Retinal pigment epithelial cell (primary cell): ENCODE data around the gene PTCH1.

Experiments
- DNase-seq: peaks from one replicate; pipeline ENCODE4 v3.0.0-alpha.2; 2010; ENCODE audit warnings: low read depth
- H3K4me3 ChIP-seq: 2 replicates; pipeline ENCODE4 v1.5.1; 2011; ENCODE audit warnings: mild to moderate bottlenecking, low read length, control low read depth, moderate library complexity
- TF ChIP-seq, protein P1 (sequence below): conservative IDR thresholded peaks from 2 replicates; pipeline ENCODE4 v1.5.1; 2011; ENCODE audit warnings: low read depth, low read length, control low read depth, inconsistent platforms

PTCH1 gene

DNA sequence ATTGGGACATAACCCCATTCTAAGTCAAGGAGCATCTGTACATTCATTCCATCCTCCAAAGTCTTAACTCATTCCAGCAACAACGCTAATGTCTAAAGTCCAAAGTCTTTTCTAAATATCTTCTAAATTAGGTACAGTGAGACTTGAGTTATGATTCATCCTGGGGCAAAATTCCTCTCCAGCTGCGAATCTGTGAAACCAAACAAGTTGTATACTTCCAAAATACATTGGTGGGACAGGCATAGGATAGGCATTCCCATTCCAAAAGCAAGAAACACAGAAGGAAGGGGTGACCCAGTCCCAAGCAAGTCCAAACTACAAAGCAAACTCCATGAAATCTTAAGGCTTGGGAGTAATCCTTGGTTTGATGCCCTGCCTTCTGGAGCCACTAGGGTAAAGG, 101.6 kb downstream of the PTCH1 start:
- DNase-seq, result no peak
- TF ChIP-seq, protein P1, sequence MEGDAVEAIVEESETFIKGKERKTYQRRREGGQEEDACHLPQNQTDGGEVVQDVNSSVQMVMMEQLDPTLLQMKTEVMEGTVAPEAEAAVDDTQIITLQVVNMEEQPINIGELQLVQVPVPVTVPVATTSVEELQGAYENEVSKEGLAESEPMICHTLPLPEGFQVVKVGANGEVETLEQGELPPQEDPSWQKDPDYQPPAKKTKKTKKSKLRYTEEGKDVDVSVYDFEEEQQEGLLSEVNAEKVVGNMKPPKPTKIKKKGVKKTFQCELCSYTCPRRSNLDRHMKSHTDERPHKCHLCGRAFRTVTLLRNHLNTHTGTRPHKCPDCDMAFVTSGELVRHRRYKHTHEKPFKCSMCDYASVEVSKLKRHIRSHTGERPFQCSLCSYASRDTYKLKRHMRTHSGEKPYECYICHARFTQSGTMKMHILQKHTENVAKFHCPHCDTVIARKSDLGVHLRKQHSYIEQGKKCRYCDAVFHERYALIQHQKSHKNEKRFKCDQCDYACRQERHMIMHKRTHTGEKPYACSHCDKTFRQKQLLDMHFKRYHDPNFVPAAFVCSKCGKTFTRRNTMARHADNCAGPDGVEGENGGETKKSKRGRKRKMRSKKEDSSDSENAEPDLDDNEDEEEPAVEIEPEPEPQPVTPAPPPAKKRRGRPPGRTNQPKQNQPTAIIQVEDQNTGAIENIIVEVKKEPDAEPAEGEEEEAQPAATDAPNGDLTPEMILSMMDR, result no peak

DNA sequence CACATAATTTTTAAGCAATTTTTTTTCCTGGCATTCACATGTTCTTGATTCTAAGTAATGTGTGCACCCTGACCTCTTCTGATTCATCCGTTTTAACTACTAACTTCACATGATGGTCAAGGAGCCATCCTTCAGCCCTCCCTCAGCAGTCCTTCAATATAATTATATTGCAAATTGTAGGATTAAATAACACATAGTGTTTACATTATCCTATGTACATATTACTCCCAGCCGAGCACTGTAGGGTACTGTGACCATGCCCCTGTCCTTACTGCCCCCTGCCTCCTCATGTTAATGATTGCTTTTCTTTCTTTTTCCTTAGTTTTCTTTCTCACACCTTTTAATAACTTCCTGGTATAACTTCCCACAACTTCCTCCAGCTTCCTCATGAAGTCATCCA, 103.0 kb downstream of the PTCH1 start:
- TF ChIP-seq, protein P1, result no peak
- H3K4me3 ChIP-seq, result no peak overlapping the region
- no peak for DNase-seq

More for the DNA sequence above, 101.6 kb downstream of the PTCH1 start:
- no peak overlapping the region for H3K4me3 ChIP-seq

DNA sequence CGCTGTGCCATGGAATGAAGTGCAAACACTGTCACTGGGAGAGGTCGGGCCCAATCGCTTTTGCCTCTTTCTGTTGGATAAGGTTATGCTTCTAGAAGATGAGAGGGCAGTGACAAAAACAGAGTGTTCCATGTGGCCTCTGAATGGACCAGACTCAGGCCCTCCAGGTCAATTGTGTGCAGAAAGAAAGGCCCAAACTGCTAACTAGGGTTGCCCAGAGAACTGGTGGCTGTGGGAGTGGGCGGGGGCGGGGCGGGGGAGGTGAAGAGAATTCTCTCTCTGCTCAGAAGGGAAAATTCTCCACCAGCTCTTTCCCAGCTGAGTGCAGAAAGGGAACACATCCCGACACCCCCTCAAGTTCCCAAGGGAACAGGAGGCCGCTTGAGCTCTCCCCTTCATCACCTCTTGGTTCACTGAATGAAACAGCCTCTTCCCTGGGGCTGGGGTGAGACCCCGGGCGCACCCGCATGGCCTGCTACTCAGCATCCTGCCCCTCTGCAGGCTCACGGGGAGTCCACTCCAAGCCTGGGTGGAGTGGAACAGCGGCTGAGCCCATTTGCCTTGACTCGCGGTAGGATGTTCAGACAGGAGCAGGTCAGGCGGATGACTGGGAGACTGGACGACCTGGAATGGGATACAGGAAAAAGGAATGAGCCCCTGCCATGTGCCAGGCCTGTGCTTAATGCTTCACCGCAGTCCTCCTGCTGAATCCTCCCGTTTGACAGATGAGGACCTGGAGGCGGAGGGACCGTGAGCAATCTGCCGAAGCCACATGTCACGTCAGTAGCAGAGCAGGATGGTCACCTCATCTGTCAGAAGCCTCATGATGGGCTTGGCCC, 105.5 kb downstream of the PTCH1 start:
- no peak for DNase-seq
- TF ChIP-seq, protein P1, result no peak
- no peak overlapping the region for H3K4me3 ChIP-seq

DNA sequence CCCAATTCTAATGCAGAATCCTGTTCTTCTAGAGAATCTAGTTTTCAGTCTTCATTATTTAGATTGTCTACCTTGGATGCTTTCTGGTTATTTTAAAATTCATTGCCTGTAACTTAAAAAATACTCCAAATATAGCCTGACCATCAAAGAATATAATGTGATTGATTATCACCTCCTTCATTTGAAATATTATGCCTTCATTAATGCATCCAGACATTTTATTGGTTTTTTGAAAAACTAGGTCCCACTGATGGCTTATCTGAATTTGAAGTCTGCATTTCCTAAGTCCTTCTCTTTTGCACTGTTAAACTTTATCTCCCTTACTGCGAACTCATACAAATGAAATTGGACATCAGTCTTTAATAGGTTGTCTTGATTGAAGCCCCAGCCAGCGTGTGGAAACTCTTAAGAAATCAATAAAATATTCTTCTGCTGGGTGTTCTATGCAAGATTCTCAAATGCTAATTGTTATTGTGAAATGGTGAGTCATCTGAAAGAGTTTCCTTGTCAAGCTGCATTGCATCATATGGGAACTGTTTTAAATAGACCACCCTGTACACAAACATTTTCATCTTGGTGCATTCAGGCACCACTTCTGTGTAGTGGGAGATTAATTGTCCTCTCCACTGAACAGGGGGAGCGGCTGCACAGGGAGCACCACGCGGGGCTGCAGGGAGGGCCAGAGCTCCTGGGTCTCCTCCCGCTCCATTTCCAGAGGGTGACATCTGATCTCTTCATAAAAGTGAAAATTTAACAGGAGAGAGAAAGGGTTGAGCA, 106.9 kb downstream of the PTCH1 start:
- TF ChIP-seq, protein P1, result no peak
- no peak overlapping the region for H3K4me3 ChIP-seq
- DNase-seq, result peak; percentile 36

DNA sequence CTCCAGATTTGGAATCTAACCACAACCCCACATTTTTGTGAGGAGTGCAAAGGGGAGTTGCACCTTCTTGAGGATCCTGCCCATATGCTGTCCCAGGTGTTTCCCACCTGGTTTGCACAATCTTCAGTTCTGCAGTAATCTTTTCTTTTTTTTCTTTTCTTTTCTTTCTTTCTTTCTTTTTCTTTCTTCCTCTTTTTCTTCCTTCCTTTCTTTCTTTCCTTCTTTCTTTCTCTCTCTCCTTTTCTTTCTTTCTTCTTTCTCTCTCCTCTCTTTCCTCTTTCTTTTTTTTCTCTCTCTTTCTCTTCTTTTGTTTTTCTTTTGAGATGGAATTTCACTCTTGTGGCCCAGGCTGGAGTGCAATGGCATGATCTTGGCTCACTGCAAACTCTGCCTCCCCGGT, 109.2 kb downstream of the PTCH1 start:
- TF ChIP-seq, protein P1, result no peak
- DNase-seq, result no peak
- H3K4me3 ChIP-seq, result no peak overlapping the region

DNA sequence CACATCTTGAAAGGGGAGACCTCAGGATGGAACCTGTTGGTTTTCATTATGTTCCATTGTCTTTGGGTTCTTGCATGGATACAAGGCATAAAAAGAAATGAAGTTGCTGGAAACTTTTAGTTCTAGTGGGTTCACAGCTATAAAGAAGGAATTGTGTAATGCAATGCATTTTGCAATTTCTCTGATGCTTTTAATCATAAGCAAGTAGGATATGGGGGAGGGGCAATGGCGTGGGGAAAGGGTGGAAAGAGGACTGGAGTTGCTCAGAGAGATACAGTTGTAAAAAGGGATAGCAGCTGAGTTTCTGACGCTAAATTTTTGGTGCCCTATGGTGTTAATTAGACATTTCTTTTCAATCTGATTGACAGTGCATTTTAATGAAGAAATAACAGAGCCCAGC, 110.7 kb downstream of the PTCH1 start:
- no peak overlapping the region for H3K4me3 ChIP-seq
- TF ChIP-seq, protein P1, result no peak
- no peak for DNase-seq
